Kidney (tissue), 14 donors: ENCODE measurements around the gene APBA1. TPM values are rescaled to one million over a fixed set of nuclear protein-coding genes. Genes with fewer than 3 reads are reported as not detected.
"Not testable (repeated sequence)": the region's sequence is repeated elsewhere in the genome, so short reads cannot be mapped to it uniquely, and the experiment has no call there.

Experiments used
- DNase-seq, 5 donors: peaks; one replicate each; pipeline ENCODE4 v3.0.0-alpha.2; 2013 to 2020
- FAIRE-seq: peaks from 2 replicates; lab custom pipeline; 2012; peaks lifted over from hg19 to GRCh38; lab: Jason Lieb, UNC
- H3K27ac ChIP-seq, 2 donors: one replicate each; pipeline ENCODE4 v1.7.0; 2013; ENCODE audit warnings: low read depth in 2 of 2, low read length in 2 of 2, inconsistent platforms in 1 of 2
- H3K27me3 ChIP-seq: one replicate; pipeline ENCODE4 v1.7.1; 2013; ENCODE audit warnings: low read length, inconsistent platforms; ENCODE audit not compliant: control insufficient read depth, insufficient read depth
- H3K36me3 ChIP-seq, 3 donors: one replicate each; pipeline versions ENCODE4 v1.7.0 to v1.7.1; 2013; ENCODE audit warnings: low read length in 3 of 3, control low read depth in 1 of 3, inconsistent platforms in 1 of 3; ENCODE audit not compliant: insufficient read depth in 3 of 3, control insufficient read depth in 2 of 3
- H3K4me1 ChIP-seq, 3 donors: one replicate each; pipeline versions ENCODE4 v1.7.0 to v1.7.1; 2013; ENCODE audit warnings: low read length in 3 of 3, inconsistent platforms in 1 of 3, low read depth in 1 of 3; ENCODE audit not compliant: control insufficient read depth in 2 of 3, insufficient read depth in 2 of 3
- H3K4me3 ChIP-seq, 3 donors: one replicate each; pipeline versions ENCODE4 v1.7.0 to v1.8.1; 2013; ENCODE audit warnings: low read length in 3 of 3, control low read depth in 1 of 3, inconsistent platforms in 1 of 3
- H3K9ac ChIP-seq, 3 donors: one replicate each; pipeline versions ENCODE4 v1.7.0 to v1.7.1; 2013; ENCODE audit warnings: low read length in 3 of 3, control low read depth in 1 of 3, inconsistent platforms in 1 of 3
- H3K9me3 ChIP-seq, 3 donors: one replicate each; pipeline versions ENCODE4 v1.7.0 to v1.7.1; 2013; ENCODE audit warnings: low read length in 3 of 3, control low read depth in 1 of 3, inconsistent platforms in 1 of 3; ENCODE audit not compliant: control insufficient read depth in 2 of 3, insufficient read depth in 1 of 3
- intact Hi-C: fragments of 100-400 bp; cut with DNase I; formaldehyde crosslinking; loops from one replicate; pipeline ENCODE4 v1.11.1; 2022
- polyA plus RNA-seq: library from polyadenylated mRNA; stranded (reverse); fragments of 350-450 nt; fragmentation: Illumina TruSeq; extraction: RNeasy Lipid Tissue Mini Kit (QIAGEN cat#74804); gene quantifications from one replicate; pipeline ENCODE4 v1.2.3, GENCODE V29; 2014; ENCODE audit warnings: low read depth, low replicate concordance; ENCODE audit not compliant: insufficient read depth
- total RNA-seq: library from RNA; stranded (reverse); fragmentation: NEBNext Ultra II Directional; extraction: Animal tissue kit (Norgen Biotek cat#: 25700); gene quantifications from one replicate; pipeline ENCODE4 v1.2.1, GENCODE V29; 2021
- TF ChIP-seq, protein P1 (sequence below): IDR thresholded peaks from 3 replicates; pipeline ENCODE4 v1.5.1; 2012; ENCODE audit warnings: mild to moderate bottlenecking, moderate library complexity, borderline replicate concordance; ENCODE audit not compliant: insufficient read depth; ENCODE audit errors: extremely low read depth
- donor health status: control.
- donor health status: control.
- donor health status: control.
- donor health status: control.
- donor health status: control.
- donor health status: DM: yes; HTN: yes; CAD: no.
- donor health status: Normal renal cell carcinoma (clear cell type).

The APBA1 gene
- total and polyA plus RNA-seq, 2 donors from 2014 or later: 1.3 to 5.1 TPM

DNA sequence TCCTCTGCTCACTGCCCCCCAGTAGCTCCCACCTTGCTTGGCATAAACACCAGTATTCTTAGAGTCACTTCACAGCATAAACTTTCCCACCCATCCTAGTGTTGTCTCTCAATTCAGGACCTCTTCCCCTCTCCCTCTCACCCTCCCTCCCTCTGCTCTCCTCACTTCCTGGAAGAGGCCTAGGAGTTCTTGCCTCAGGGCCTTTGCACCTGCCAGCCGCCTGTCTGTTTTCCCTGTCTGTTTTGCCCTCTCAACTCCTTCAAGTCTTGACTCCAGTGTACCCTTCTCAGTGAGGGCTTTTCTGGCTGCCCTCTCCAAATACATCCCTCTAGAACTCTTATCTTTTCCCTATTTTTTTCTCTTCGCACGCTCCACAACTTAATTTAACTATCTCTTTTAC is 260.9 kb downstream of the APBA1 start:
- Histone ChIP-seq H3K4me3 (no peak overlapping the region), H3K27ac (no peak overlapping the region), H3K4me1 (peaks cover 0 to 3% (median 0%) of the 10 kb centered on the region in 3 donors), H3K27me3 (no peaks in the 10 kb centered on the region), H3K36me3 (no peaks in the 10 kb centered on the region), H3K9ac (no peak overlapping the region), H3K9me3 (no peaks in the 10 kb centered on the region)
- DNase-seq (no peak), FAIRE-seq (no peak)
- TF ChIP-seq, protein P1, sequence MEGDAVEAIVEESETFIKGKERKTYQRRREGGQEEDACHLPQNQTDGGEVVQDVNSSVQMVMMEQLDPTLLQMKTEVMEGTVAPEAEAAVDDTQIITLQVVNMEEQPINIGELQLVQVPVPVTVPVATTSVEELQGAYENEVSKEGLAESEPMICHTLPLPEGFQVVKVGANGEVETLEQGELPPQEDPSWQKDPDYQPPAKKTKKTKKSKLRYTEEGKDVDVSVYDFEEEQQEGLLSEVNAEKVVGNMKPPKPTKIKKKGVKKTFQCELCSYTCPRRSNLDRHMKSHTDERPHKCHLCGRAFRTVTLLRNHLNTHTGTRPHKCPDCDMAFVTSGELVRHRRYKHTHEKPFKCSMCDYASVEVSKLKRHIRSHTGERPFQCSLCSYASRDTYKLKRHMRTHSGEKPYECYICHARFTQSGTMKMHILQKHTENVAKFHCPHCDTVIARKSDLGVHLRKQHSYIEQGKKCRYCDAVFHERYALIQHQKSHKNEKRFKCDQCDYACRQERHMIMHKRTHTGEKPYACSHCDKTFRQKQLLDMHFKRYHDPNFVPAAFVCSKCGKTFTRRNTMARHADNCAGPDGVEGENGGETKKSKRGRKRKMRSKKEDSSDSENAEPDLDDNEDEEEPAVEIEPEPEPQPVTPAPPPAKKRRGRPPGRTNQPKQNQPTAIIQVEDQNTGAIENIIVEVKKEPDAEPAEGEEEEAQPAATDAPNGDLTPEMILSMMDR: no peak
- intact Hi-C loops: no loop called here

DNA sequence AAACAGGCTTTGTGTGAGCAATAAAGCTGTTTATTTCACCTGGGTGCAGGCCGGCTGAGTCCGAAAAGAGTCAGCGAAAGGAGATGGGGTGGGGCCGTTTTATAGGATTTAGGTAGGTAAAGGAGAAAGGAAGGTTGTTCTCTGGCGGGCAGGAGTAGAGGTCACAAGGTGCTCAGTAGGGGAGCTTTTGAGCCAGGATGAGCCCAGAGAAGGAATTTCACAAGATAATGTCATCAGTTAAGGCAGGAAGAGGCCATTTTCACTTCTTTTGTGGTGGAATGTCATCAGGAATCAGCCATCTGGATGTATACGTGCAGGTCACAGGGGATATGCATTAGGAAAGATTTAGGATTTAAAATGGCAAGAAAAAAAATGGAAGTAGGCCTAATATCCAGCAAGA is 262.2 kb downstream of the APBA1 start:
- H3K4me1 ChIP-seq, H3K36me3 ChIP-seq, H3K9ac ChIP-seq, H3K4me3 ChIP-seq, H3K27me3 ChIP-seq, H3K27ac ChIP-seq, H3K9me3 ChIP-seq, DNase-seq, intact Hi-C loops, FAIRE-seq: not testable (repeated sequence)

- TF ChIP-seq, protein P1: no peak
- DNase-seq (no peak), FAIRE-seq (no peak)
- Histone ChIP-seq H3K9ac (no peak overlapping the region), H3K4me3 (no peak overlapping the region), H3K36me3 (no peaks in the 10 kb centered on the region), H3K4me1 (no peaks in the 10 kb centered on the region), H3K9me3 (no peaks in the 10 kb centered on the region), H3K27me3 (no peaks in the 10 kb centered on the region), H3K27ac (no peak overlapping the region)
- intact Hi-C loops: no loop called here
These were observed 271.7 kb downstream of the APBA1 start for GRCh38 chr9:69400470-69400869.

GRCh38 chr9:69397384-69398214 is 274.6 kb downstream of the APBA1 start:
- Histone ChIP-seq H3K27me3 (no peaks in the 10 kb centered on the region), H3K9ac (no peak overlapping the region), H3K27ac (no peak overlapping the region), H3K4me3 (no peak overlapping the region), H3K9me3 (no peaks in the 10 kb centered on the region), H3K36me3 (no peaks in the 10 kb centered on the region), H3K4me1 (peaks cover 0 to under 1% (median under 1%) of the 10 kb centered on the region in 3 donors)
- intact Hi-C loops: no loop called here
- FAIRE-seq (no peak), DNase-seq (no peak)
- TF ChIP-seq, protein P1: no peak
